GM23338 (cell line): Measurements from ENCODE around the gene CD6. TPM values are rescaled to one million over a fixed set of nuclear protein-coding genes. Genes with fewer than 3 reads are reported as not detected.

ENCODE experiments used
- ATAC-seq: fragments of 200-7000 bp; cut with Tn5 transposase; 3 replicates; pipeline ENCODE4 v1.9.1; 2020
- DNase-seq: peaks from one replicate; pipeline ENCODE4 v3.0.0-alpha.2; 2015; ENCODE audit warnings: low spot score
- H2AFZ ChIP-seq: fragments of 200-600 bp; sonication (generic); 2 replicates; pipeline ENCODE4 v1.8.0; 2016; ENCODE audit warnings: antibody characterized with exemption, mild to moderate bottlenecking, moderate library complexity
- H3F3A ChIP-seq: fragments of 200-600 bp; sonication (generic); replicated peaks from 2 replicates; pipeline ENCODE4 v1.8.0; 2017; ENCODE audit warnings: antibody characterized with exemption, mixed run types, low read depth
- H3K27ac ChIP-seq: fragments of 200-600 bp; sonication (generic); 2 replicates; pipeline ENCODE4 v1.6.1; 2016; ENCODE audit warnings: low read depth
- H3K27me3 ChIP-seq: fragments of 200-600 bp; sonication (generic); 2 replicates; pipeline ENCODE4 v1.8.0; 2016; ENCODE audit warnings: mild to moderate bottlenecking, mixed run types, moderate library complexity; ENCODE audit not compliant: insufficient read depth
- H3K36me3 ChIP-seq: fragments of 200-600 bp; sonication (generic); 2 replicates; pipeline ENCODE4 v1.8.0; 2016; ENCODE audit warnings: mild to moderate bottlenecking; ENCODE audit not compliant: insufficient read depth
- H3K4me1 ChIP-seq: fragments of 200-600 bp; sonication (generic); 2 replicates; pipeline ENCODE4 v1.8.0; 2016; ENCODE audit warnings: mild to moderate bottlenecking, moderate library complexity; ENCODE audit not compliant: insufficient read depth
- H3K4me2 ChIP-seq: fragments of 200-600 bp; sonication (generic); 2 replicates; pipeline ENCODE4 v1.7.1; 2017; ENCODE audit warnings: mixed run types
- H3K4me3 ChIP-seq: fragments of 200-600 bp; sonication (generic); 2 replicates; pipeline ENCODE4 v1.6.1; 2016; ENCODE audit warnings: mixed run types
- H3K79me2 ChIP-seq: fragments of 200-600 bp; sonication (generic); replicated peaks from 2 replicates; pipeline ENCODE4 v1.8.0; 2017; ENCODE audit warnings: mild to moderate bottlenecking; ENCODE audit not compliant: insufficient read depth
- H3K9me2 ChIP-seq: fragments of 200-600 bp; sonication (generic); 2 replicates; pipeline ENCODE4 v1.8.0; 2017; ENCODE audit not compliant: insufficient read depth
- H4K20me1 ChIP-seq: fragments of 200-600 bp; sonication (generic); replicated peaks from 2 replicates; pipeline ENCODE4 v1.8.0; 2017; ENCODE audit warnings: mild to moderate bottlenecking; ENCODE audit not compliant: insufficient read depth
- H3K27ac Mint-ChIP-seq: 2 replicates; pipeline ENCODE4 v1.8.0; 2020; ENCODE audit warnings: inconsistent platforms, mild to moderate bottlenecking, moderate library complexity, mixed read lengths
- H3K27me3 Mint-ChIP-seq: 3 replicates; pipeline ENCODE4 v1.8.0; 2022; ENCODE audit warnings: low read depth, mild to moderate bottlenecking, moderate library complexity, mixed read lengths, inconsistent platforms; ENCODE audit not compliant: insufficient read depth, poor library complexity
- H3K36me3 Mint-ChIP-seq: 3 replicates; pipeline ENCODE4 v1.8.0; 2021; ENCODE audit warnings: low read depth, mild to moderate bottlenecking, inconsistent platforms, moderate library complexity, mixed read lengths
- H3K4me1 Mint-ChIP-seq: 3 replicates; pipeline ENCODE4 v1.8.0; 2020; ENCODE audit warnings: mild to moderate bottlenecking, inconsistent platforms, mixed read lengths
- H3K4me3 Mint-ChIP-seq: 3 replicates; pipeline ENCODE4 v1.8.0; 2021; ENCODE audit warnings: moderate library complexity, mild to moderate bottlenecking, inconsistent platforms, mixed read lengths
- H3K9me3 Mint-ChIP-seq: 3 replicates; pipeline ENCODE4 v1.8.0; 2020; ENCODE audit warnings: moderate library complexity, mild to moderate bottlenecking, inconsistent platforms, mixed read lengths
- CREB1 ChIP-seq: fragments of 250-450 bp; sonication (Bioruptor Pico); IDR thresholded peaks from 2 replicates; pipeline ENCODE4 v1.5.0; 2020; ENCODE audit warnings: low read depth, mild to moderate bottlenecking, moderate library complexity
- EZH2 ChIP-seq: fragments of 200-600 bp; sonication (generic); IDR thresholded peaks from one replicate; pipeline ENCODE4 v1.8.0; 2017; ENCODE audit warnings: antibody characterized with exemption, mild to moderate bottlenecking, low read depth; ENCODE audit not compliant: unreplicated experiment
- EZH2phosphoT487 ChIP-seq: fragments of 200-600 bp; sonication (generic); IDR thresholded peaks from one replicate; pipeline ENCODE4 v1.8.1; 2018; ENCODE audit warnings: antibody characterized with exemption; ENCODE audit not compliant: unreplicated experiment
- JUNB ChIP-seq: IDR thresholded peaks from one replicate; pipeline ENCODE4 v1.6.1; 2016; ENCODE audit warnings: antibody characterized with exemption; ENCODE audit not compliant: unreplicated experiment
- POLR2AphosphoS5 ChIP-seq: IDR thresholded peaks from 2 replicates; pipeline ENCODE4 v1.6.1; 2016; ENCODE audit warnings: antibody characterized with exemption, low read depth
- ZNF331 ChIP-seq: fragments of 250-450 bp; sonication (Bioruptor Pico); IDR thresholded peaks from 2 replicates; pipeline ENCODE4 v1.5.0; 2020; ENCODE audit warnings: low read depth, mild to moderate bottlenecking, moderate library complexity
- polyA plus RNA-seq: library from polyadenylated mRNA; unstranded; fragments of >200 nt; fragmentation: Nextera tagmentation; extraction: Ambion mirVana; gene quantifications from 2 replicates; pipeline ENCODE4 v1.2.1, GENCODE V29; 2016
- total RNA-seq: library from RNA; depleted of rRNA; stranded (reverse); fragments of >200 nt; shearing (Covaris generic); gene quantifications from 2 replicates; pipeline ENCODE4 v1.2.3, GENCODE V29; 2014
- TF ChIP-seq, protein P1 (sequence below): fragments of 250-450 bp; sonication (Bioruptor Pico); IDR thresholded peaks from 2 replicates; pipeline ENCODE4 v1.5.0; 2020; ENCODE audit warnings: mild to moderate bottlenecking, moderate library complexity

CD6 gene
- total and polyA plus RNA-seq, 2 experiments from 2014 or later, result 0.49 TPM; not detected in 1

GRCh38 chr11:60977224-60977623, 5.7 kb downstream of the CD6 start:
- H3K4me3 Mint-ChIP-seq, result no peak overlapping the region

More at GRCh38 chr11:60977224-60977623, 5.7 kb downstream of the CD6 start:
- Histone ChIP-seq H3K4me2 (no peak overlapping the region), H3K4me1 (no peaks in the 10 kb centered on the region), H4K20me1 (no peaks in the 10 kb centered on the region), H3K4me3 (no peak overlapping the region), H3K27ac (no peak overlapping the region), H3K27me3 (no peaks in the 10 kb centered on the region), H3K9me2 (no peaks in the 10 kb centered on the region), H2AFZ (no peak overlapping the region), H3K79me2 (no peaks in the 10 kb centered on the region), H3F3A (no peaks in the 10 kb centered on the region), H3K36me3 (no peaks in the 10 kb centered on the region)
- DNase-seq (no peak), ATAC-seq (no peak)
- H3K36me3 Mint-ChIP-seq, result no peaks in the 10 kb centered on the region
- H3K27me3 Mint-ChIP-seq, result no peaks in the 10 kb centered on the region
- no peaks in the 10 kb centered on the region for H3K4me1 Mint-ChIP-seq
- TF ChIP-seq ZNF331 (CRISPR knock-in tag) (no peak), CREB1 (CRISPR knock-in tag) (no peak), EZH2 (no peak), POLR2AphosphoS5 (no peak), JUNB (no peak), EZH2phosphoT487 (no peak)
- TF ChIP-seq, protein P1, sequence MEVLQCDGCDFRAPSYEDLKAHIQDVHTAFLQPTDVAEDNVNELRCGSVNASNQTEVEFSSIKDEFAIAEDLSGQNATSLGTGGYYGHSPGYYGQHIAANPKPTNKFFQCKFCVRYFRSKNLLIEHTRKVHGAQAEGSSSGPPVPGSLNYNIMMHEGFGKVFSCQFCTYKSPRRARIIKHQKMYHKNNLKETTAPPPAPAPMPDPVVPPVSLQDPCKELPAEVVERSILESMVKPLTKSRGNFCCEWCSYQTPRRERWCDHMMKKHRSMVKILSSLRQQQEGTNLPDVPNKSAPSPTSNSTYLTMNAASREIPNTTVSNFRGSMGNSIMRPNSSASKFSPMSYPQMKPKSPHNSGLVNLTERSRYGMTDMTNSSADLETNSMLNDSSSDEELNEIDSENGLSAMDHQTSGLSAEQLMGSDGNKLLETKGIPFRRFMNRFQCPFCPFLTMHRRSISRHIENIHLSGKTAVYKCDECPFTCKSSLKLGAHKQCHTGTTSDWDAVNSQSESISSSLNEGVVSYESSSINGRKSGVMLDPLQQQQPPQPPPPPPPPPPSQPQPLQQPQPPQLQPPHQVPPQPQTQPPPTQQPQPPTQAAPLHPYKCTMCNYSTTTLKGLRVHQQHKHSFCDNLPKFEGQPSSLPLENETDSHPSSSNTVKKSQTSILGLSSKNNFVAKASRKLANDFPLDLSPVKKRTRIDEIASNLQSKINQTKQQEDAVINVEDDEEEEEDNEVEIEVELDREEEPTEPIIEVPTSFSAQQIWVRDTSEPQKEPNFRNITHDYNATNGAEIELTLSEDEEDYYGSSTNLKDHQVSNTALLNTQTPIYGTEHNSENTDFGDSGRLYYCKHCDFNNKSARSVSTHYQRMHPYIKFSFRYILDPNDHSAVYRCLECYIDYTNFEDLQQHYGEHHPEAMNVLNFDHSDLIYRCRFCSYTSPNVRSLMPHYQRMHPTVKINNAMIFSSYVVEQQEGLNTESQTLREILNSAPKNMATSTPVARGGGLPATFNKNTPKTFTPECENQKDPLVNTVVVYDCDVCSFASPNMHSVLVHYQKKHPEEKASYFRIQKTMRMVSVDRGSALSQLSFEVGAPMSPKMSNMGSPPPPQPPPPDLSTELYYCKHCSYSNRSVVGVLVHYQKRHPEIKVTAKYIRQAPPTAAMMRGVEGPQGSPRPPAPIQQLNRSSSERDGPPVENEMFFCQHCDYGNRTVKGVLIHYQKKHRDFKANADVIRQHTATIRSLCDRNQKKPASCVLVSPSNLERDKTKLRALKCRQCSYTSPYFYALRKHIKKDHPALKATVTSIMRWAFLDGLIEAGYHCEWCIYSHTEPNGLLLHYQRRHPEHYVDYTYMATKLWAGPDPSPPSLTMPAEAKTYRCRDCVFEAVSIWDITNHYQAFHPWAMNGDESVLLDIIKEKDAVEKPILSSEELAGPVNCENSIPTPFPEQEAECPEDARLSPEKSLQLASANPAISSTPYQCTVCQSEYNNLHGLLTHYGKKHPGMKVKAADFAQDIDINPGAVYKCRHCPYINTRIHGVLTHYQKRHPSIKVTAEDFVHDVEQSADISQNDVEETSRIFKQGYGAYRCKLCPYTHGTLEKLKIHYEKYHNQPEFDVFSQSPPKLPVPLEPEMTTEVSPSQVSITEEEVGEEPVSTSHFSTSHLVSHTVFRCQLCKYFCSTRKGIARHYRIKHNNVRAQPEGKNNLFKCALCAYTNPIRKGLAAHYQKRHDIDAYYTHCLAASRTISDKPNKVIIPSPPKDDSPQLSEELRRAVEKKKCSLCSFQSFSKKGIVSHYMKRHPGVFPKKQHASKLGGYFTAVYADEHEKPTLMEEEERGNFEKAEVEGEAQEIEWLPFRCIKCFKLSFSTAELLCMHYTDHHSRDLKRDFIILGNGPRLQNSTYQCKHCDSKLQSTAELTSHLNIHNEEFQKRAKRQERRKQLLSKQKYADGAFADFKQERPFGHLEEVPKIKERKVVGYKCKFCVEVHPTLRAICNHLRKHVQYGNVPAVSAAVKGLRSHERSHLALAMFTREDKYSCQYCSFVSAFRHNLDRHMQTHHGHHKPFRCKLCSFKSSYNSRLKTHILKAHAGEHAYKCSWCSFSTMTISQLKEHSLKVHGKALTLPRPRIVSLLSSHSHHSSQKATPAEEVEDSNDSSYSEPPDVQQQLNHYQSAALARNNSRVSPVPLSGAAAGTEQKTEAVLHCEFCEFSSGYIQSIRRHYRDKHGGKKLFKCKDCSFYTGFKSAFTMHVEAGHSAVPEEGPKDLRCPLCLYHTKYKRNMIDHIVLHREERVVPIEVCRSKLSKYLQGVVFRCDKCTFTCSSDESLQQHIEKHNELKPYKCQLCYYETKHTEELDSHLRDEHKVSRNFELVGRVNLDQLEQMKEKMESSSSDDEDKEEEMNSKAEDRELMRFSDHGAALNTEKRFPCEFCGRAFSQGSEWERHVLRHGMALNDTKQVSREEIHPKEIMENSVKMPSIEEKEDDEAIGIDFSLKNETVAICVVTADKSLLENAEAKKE (CRISPR knock-in tag), result no peak
- no peak overlapping the region for H3K27ac Mint-ChIP-seq
- H3K9me3 Mint-ChIP-seq, result no peaks in the 10 kb centered on the region
